ENCODE results near the gene FADD. TPM values are rescaled to one million over a fixed set of nuclear protein-coding genes. Genes with fewer than 3 reads are reported as not detected.

FADD gene
- total RNA-seq (42.5 and 45.1 TPM in 2 replicates), polyA plus RNA-seq (34.6 and 35.4 TPM in 2 replicates), polyA minus RNA-seq (29.1 and 35.2 TPM in 2 replicates), Bru-seq, nascent RNA (percentile 85 among the genes with signal in this experiment), BruChase-seq, experiment 1, labeled RNA remaining after a 6-hour chase (percentile 68 among the genes with signal in this experiment), BruChase-seq, experiment 2, labeled RNA remaining after a 2-hour chase (percentile 83 among the genes with signal in this experiment)
- 35.4 and 35.8 TPM in 2 replicates for polyA plus RNA-seq (2011; cell fraction: cytosol; rRNA removed)
- polyA plus RNA-seq (2011; cell fraction: nucleus; rRNA removed) = 16.7 and 16.8 TPM in 2 replicates
- 37.3 and 38.9 TPM in 2 replicates for polyA plus RNA-seq (2012)
- polyA minus RNA-seq (2011; cell fraction: cytosol; rRNA and poly(A)+ RNA removed) = 29.2 TPM
- 12.1 and 12.2 TPM in 2 replicates for polyA minus RNA-seq (2011; cell fraction: nucleus; rRNA and poly(A)+ RNA removed)
- long read RNA-seq, transcript FADD-201 (2 exons, 1,841 nt) = major isoform, 112 of 124 reads
- long read RNA-seq, partial matches to known transcripts = 0 of 124 reads
- long read RNA-seq, other reads (novel, unspliced or antisense) = 12 of 124 reads

GRCh38 chr11:70202920-70203750 is at the start of gene FADD:
FADD (plus strand) TSS chr11:70203296; CDS start chr11:70203460, 164 bp downstream.
- CTCF ChIA-PET = interaction anchor here (1.0 to 3.4 kb wide), 2 partner anchors 11 to 288 kb away, joined by 3 to 10 read pairs; no protein-coding TSS in a partner anchor
- H3K4me3 ChIP-seq (replicated peaks in 1 of 3; ENCODE audit: insufficient read depth in 1 of 3, low read depth in 1 of 3, low read length in 3 of 3) = peak within 1 kb of the TSS; percentile 79 to 86 (median 86)
- peak within 1 kb of the TSS; percentile 98 for H3K27ac ChIP-seq (ENCODE audit: insufficient read depth, low read depth, low read length)
- H3K27me3 ChIP-seq (ENCODE audit: control insufficient read depth in 2 of 2, insufficient read depth in 2 of 2, low read length in 2 of 2) = no peaks in the 10 kb centered on the region
- TF ChIP-seq POLR2AphosphoS5 (IDR thresholded peaks at IDR 0.05; ENCODE audit: insufficient read depth, low read depth, low read length) = peak; percentile 89
- TF ChIP-seq MYC (IDR thresholded peaks at IDR 0.05; ENCODE audit: low read depth, low read length) = no peak
- TF ChIP-seq GATA2 (IDR thresholded peaks at IDR 0.05; ENCODE audit: insufficient read depth, insufficient read length, low read depth, low read length) = no peak
- TF ChIP-seq FOS (IDR thresholded peaks at IDR 0.05; ENCODE audit: borderline replicate concordance, insufficient read depth, low read length) = peak; percentile 27
- no peak for TF ChIP-seq CTCF (IDR thresholded peaks at IDR 0.05; ENCODE audit: extremely low read depth in 1 of 2, insufficient read depth in 1 of 2, low read depth in 1 of 2, low read length in 2 of 2)
- no peak for TF ChIP-seq MAX (IDR thresholded peaks at IDR 0.05; ENCODE audit: insufficient read depth, insufficient read length)
- peak; percentile 93 for TF ChIP-seq POLR2A (IDR thresholded peaks at IDR 0.05; ENCODE audit: low read depth, low read length)
- no peak for TF ChIP-seq JUN (IDR thresholded peaks at IDR 0.05; ENCODE audit: borderline replicate concordance, insufficient read depth, insufficient read length, low read depth)
- TF ChIP-seq EZH2 (IDR thresholded peaks at IDR 0.05; ENCODE audit: borderline replicate concordance, low read depth, low read length, severe bottlenecking) = no peak
- H3K9me3 ChIP-seq (replicated peaks; ENCODE audit: control insufficient read depth, insufficient read depth, low read length) = no peaks in the 10 kb centered on the region
- peaks cover 13% of the 10 kb centered on the region for H3K4me1 ChIP-seq (ENCODE audit: control insufficient read depth, extremely low read depth, insufficient read depth, low read length)
- H2AFZ ChIP-seq (ENCODE audit: low read depth, low read length) = peak within 1 kb of the TSS; percentile 89
- FAIRE-seq (peak; percentile 96), DNase-seq (ENCODE audit: low read depth, low spot score) (peak; percentile 96)
- no TSS peak for BruUV-seq (replicated peaks)
- intact Hi-C loops (cut with micrococcal nuclease) (no loop called here), dilution Hi-C loops (cut with MboI; ENCODE audit: extremely low pct_ligation_motif_present, low sequenced_read_pairs) (no loop called here)
- no peaks in the 10 kb centered on the region for H4K20me1 ChIP-seq (replicated peaks; ENCODE audit: control insufficient read depth, extremely low read depth, insufficient read depth, low read length)
- H3K79me2 ChIP-seq (ENCODE audit: control insufficient read depth, insufficient read depth, low read length) = peaks cover 38% of the 10 kb centered on the region
- H3K36me3 ChIP-seq (ENCODE audit: control insufficient read depth in 2 of 2, extremely low read depth in 1 of 2, insufficient read depth in 2 of 2, low read length in 2 of 2) = peaks cover 8 to 13% of the 10 kb centered on the region in 2 experiments
- H3K4me2 ChIP-seq (ENCODE audit: insufficient read depth, low read length) = peak within 1 kb of the TSS; percentile 93
- POLR2A ChIA-PET = no interaction called here
- H3K9me1 ChIP-seq (replicated peaks; ENCODE audit: control insufficient read depth, extremely low read depth, insufficient read depth, low read length) = no peaks in the 10 kb centered on the region
- peak within 1 kb of the TSS; percentile 97 for H3K9ac ChIP-seq (replicated peaks; ENCODE audit: extremely low read depth, insufficient read depth, low read length)

Measured in endothelial cell of umbilical vein (primary cell).